NCI-H2171 (cell line): ENCODE data around the gene SLC66A2.
"Not testable (repeated sequence)": the region's sequence is repeated elsewhere in the genome, so short reads cannot be mapped to it uniquely, and the experiment has no call there.

Experiments
- DNase-seq: peaks from one replicate; lab custom pipeline; 2025; lab: John Stamatoyannopoulos, UW

SLC66A2 gene

DNA sequence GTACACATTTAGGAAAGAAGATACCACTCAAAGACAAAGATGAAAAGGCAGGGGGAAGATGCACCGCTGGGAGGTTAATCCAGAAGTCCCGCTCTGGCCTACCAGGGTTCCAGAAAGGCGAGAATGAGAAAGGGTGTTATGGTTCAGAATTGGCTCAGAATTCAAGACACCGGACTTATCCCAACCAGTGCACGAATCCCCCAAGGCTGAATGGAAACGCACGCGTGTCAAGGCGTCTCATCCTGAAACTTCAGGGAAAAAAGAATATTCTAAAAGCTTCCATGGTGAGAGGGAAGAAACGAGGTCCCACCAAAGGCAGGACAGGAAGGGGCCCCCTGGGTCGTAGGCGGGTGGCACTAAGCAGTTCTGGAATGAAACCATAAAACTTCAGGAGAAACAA, 71.9 kb downstream of the SLC66A2 start:
- DNase-seq: no peak

DNA sequence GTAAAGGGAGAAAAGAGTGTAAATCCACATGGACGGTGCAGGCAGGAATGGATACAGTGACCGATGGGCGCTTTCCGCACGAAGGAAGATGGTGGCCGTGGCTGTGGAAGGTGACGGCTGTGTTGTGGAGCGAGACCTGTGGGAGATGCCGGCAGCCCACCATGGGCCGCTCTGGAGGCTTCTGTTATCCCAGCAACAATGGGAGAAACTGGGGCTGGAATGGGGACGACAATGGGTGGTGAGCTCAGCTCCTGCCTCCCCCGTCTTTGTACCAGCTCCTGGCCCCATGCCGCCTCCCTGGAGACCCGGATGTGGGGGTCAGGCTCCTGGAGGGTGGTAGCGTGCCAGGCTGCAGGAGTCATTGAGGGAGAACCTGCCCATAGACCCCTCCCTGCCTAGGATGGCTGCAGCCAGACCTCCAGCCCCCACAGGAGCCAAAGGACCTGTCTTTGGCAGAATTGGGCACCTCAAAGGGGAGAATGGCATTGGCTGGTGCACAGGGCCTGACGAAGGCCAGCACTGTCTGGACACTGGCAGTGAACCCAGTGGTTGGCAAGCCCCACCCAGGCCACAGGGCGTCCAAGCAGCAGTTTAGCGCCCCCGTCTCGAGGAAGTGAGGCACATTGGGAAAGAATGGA, 72.6 kb downstream of the SLC66A2 start:
- DNase-seq: no peak

DNA sequence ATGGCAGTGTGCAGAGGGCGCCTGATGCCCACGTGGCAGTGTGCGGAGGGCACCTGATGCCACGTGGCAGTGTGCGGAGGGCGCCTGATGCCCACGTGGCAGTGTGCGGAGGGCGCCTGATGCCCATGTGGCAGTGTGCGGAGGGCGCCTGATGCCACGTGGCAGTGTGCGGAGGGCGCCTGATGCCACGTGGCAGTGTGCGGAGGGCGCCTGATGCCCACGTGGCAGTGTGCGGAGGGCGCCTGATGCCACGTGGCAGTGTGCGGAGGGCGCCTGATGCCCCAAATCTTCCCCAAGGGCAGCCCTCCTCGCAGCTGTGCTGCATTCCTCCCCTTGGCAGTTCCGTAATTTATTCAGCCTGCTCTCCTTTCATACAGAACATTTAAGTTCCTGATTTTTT, 73.2 kb downstream of the SLC66A2 start:
- not testable (repeated sequence) for DNase-seq

DNA sequence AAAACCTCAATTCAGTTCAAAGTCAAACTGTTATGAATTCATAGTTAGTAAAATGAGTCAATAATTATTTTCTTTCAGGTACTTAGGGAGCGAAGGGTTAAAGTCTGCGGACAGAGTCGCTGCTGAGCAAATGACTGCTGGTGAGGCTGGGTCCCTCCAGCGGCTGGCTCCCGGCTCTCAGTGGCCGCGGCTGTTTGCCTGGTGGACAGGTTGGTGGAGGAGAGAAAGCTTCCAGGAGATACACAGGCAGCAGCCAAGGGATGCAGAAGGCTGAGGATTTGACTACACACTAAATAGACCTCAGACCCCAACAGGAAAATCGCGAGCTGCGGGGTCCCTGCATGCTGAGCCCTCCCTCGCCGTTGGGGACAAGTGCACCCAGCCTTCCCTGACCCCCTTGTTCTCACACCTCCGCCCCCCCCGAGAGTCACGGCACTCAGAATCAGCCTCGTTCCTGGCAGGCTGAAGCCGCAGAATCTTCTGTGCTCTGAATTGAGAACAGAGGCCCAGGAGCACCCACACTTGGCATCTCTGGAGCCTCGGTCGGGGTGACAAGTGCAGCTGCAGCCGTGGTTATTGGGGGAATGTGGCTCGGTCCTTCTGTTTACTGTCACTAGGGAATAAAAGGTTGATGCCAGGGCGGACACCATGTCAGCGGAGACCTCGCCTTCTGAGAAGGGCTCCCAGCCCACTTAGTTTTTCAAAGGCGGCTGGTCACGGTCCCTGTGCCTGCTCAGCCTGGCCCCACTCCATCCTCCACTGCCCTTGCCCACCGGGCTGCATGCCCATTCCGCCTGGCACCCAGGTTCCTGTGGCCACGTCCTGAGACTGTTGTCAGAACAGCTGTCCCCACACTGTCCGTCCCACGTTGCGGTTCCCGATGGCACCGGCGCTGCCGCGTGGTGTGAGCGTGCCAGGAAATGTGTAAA, 74.0 kb downstream of the SLC66A2 start:
- no peak for DNase-seq

DNA sequence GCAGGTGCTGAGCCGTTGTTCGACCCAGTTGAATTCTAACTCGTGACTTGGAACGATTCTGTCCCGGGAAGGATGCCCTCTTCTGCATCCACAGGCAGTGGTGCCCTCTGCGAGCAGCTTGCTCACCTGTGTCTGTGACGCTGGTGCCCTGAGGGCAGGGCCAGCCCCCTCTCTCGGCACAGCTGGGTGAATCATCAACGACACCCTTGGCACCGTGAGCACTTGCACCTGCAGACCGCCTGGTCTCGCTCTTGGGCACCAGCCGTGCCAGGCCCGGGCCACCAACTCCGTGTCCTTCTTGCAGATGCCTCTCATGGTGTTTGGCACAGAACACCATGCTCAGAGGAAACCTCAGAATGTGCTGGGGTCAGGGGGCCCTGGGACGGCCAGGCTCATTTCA, 75.0 kb downstream of the SLC66A2 start:
- no peak for DNase-seq

DNA sequence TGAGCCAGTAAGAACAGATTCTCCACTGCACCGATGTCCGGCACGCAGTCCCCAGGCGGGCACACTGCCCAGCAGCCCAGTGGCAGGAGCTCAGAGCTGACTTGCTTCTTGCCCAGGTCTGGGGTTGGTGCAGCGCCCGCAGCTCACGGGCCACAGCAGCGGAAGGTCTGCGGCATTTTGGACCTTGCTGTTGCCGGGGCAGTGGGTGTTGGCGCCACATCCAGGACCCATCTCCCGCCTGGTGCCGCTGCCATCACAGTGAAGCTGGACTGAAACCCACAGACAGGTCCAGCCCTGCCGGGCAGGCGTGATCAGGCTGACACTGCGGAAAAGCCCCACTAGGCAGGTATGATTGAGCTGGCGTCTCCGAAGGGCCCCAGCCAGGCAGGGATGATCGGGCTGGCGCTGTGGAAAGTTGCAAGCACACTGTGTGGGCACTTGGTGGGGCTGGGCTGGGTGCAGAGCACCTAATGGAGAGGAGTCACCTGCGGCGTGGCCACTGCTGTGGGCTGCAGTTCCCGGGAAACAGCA, 75.5 kb downstream of the SLC66A2 start:
- no peak for DNase-seq

DNA sequence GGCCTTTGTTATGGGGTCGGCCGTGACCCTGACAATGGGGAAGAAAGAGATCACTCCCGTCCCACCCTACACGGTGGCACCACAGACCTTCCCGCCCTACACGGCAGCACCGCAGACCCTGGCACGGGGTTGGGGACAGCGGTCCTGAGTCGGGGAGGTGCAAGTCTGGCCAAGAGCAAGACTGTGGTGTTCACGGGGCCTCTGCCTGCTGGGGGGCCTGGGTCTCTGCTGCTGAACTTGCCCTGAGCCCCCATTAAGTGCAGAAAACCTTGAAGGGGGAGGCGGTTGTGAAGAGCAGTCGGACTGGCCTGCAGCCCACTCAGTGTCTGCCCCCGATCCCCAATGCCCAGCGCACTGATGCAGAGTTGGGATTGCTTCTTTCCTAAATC, 75.9 kb downstream of the SLC66A2 start:
- no peak for DNase-seq

DNA sequence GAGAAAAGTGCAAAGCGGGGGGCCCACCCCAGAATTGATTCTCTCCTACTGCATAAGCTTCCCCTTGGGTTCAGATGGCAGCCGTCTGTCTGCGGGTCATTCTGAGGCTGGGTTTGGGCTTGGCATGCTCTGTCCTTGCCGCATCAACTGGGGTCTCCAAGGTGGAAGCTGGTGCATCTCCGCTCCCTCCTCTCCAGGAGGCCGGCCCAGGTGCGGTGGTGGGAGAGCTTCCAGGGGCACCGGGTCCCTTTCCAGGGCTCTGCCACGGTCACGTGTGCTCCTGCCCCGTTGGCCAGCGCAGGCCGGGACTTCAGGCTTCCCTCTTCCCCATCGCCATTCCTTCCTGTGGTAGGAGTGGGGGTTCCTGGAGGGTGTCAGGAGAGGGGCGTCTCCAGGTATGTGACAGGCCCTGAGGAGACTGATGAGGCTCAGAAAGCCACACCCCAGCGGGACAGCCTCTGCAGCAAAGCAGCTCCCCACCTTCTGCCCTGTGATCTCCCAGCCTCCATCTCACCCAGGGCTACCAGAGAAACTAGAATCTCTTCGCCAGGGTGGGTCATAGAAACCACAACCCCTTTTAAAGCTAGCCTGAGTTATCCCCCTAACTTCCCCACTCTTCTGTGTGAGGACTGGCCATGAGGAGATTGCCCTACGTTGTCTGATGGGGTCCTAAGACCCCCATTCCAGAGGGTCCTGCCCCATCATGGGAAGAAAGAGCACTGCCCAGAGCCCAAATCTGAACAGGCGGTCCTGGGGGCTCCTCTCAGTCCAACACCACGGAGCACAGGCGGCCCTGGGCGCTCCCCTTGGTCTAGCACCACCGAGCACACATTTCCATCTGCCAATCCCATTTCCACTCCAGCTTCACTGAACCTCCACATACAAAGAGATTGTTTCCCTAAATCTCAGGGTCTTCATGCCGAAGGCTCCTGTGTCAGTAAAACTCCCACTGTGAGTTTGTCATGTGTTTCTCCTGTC, 76.6 kb downstream of the SLC66A2 start:
- DNase-seq: no peak

DNA sequence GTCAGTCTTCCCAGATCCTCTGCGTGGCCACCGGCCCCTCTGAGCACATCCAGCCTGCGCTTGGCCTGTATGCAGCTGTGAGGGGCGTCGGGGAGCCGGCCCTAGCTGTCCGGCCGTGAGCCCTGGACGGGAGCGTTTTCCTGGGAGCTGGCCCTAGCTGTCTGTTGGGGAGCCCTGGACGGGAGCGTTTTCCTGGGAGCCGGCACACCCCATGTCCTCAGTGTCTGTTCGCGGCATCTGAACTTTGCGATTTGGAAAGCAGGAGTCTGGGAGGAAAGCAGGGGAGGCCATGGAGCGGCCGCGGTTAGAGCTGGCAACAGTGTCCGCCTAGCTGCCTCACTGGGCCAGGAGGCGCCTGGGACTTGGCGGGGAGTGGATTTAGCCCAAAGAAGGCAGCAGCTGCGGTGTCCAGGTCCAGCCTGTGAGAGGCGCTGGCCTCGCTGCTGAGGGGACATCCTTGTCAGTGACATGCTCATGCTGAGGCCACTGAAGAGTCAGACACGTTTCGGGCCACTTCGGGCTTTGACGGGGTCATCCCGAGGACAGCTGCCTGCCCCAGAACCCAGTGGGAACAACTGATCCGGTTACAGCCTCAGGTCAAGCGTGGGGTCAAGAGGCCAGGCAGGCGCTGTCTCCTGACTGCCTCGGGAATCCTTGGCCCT, 77.9 kb downstream of the SLC66A2 start:
- DNase-seq: no peak

DNA sequence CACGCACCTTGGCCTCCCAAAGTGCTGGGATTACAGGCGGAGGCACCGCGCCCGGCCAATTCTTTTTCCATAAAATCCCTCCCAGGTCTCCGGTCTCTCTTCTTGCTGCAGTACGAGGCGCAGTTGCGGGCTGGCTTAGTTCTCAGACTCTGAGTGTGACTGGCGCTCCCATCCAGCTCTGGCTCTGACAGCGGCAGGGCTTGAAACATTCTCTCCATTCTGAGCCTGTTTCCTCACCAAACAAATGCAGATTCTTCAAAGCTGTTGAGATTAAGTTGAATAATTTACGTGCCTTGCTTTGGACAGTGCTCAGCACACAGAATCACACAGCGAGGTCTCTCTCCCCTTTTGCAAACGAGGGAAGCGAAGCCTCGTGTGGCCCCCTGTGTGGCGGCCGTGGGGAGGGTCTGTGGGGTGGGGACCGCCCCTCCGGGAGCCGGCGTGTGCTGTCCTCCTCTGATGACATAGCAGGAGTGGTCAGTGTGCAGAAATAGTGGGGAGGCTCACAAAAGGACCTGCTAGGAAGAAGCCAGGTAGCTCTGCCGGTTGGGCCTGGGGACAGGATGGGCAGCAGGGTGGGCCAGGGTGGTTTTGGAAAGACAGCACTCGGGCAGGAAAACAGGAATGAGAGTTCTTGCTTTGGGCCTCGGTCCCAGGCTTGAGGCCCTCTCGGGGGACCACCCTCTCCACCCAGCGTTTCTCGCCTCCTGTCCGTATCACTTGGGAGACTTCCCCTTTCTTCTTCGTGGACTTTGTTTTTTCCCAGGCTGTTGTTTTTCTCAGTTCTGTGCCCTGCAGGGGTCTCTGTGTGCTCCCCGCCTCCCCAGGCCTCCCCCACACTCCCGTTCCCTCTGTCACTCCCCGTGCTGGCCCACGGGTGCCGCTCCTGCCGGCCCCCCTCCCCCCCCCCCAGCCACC, 78.7 kb downstream of the SLC66A2 start:
- no peak for DNase-seq

DNA sequence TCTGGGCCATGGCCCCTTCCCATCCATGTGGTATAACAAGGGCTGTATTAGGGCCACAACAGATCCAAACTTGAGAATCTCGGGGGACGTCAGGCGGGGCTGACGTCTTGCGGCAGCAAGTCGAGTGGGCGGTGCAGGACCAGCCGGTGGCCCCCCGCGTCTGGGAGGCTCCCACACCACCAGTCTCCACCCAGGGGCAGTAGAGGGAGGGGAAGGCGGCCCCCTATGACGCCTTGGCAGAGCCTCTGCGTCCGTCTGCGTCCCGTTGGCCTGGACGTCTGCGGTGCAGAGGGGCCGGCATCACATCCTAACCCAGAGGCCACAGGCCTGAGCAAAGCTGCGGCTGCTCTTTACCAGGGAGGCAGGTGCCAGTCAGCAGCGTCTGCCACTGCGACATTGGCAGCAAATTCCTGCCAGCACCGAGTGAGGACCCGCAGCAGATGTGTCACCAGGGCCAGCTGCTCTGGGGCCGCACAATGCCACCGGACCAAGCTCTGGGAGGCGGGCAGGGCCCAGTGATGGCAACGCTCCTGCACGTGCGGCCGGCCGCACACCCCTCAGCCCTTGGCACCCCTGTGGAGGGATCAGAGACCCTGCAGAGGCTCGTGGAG, 79.9 kb downstream of the SLC66A2 start:
- DNase-seq: no peak

DNA sequence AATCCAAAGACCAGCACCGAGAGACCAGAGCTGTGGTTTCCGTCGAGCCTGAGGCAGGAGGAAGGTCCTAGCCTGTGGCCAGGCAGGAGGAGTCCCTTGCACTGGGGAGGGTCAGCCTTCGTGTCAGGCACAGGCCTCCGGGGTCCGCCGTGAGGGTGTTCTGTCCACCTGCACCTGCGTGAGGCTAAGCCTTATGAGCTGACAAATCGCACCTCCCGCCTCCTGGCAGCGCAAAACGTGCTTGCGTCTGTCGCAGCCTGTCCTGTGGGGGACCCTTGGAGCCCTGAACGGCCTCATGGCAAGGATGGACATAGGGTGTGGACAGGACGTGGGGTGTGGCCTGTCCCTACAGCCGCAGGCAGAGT, 80.4 kb downstream of the SLC66A2 start:
- no peak for DNase-seq

DNA sequence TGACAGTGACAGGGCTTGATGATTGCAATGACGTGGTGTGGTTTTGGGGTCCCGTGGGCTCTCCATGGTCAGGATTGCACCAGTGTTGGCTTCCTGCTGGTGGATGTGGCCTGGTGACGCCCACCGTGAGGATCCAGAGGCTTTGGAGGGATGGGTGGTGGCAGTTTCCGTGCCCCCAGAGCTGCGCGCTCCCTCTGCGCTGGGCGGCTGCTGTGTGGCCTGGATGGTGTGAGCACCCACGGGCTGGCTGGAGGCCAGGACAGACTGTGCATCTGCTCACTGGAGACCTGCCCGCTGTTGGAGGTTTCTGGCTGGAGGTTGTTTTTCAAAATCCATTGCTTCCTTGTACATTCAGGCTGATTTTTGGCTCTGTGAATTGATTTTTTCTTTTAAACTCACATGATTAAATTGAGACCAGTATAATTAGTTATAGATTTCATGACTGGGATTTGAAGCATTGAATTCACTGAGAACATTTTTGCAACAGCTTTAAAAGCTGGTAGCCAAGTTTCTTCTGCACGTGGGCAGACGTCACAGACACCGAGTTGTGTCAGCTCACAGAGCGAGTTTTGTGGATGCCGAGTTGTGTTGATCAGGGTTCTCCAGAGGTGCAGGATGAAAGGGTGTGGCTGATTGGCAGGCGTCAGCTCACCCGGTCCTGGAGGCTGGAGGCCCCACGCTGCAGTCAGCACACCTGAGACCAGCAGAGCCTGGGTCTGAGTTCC, 81.0 kb downstream of the SLC66A2 start:
- DNase-seq: no peak

DNA sequence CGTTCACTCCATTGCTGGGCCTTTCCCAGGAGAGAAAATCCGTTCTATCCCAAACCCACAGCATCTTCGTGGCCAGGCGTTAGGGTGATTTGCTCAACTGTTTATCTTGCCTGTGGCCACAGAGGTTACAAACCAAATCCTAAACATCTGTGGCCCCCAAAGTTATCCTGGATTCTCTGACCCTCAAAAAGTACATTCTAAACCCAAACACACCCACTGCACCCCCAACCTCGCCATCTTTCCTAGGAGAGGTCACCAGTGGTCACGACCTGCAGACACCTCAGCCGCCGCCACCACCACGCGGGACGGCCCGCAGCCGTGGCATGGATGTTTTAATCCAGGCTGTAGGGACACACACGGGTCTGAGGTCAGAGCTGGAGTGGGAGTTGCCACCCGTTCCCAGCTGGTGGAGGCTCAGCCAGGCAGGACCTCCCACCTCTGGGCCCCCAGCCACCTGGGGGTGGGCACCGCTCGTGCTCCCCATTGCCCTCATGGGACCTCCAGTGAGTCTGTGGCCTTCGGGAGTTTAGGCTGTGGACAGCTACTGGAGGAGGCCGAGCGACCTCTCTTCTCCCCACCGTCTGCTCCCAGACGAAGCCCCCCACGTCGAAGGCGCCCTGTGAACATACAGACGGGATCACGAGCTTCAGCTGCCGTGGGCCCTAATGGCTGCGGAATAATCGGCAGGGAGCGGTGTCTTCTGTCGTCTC, 81.7 kb downstream of the SLC66A2 start:
- DNase-seq: no peak

DNA sequence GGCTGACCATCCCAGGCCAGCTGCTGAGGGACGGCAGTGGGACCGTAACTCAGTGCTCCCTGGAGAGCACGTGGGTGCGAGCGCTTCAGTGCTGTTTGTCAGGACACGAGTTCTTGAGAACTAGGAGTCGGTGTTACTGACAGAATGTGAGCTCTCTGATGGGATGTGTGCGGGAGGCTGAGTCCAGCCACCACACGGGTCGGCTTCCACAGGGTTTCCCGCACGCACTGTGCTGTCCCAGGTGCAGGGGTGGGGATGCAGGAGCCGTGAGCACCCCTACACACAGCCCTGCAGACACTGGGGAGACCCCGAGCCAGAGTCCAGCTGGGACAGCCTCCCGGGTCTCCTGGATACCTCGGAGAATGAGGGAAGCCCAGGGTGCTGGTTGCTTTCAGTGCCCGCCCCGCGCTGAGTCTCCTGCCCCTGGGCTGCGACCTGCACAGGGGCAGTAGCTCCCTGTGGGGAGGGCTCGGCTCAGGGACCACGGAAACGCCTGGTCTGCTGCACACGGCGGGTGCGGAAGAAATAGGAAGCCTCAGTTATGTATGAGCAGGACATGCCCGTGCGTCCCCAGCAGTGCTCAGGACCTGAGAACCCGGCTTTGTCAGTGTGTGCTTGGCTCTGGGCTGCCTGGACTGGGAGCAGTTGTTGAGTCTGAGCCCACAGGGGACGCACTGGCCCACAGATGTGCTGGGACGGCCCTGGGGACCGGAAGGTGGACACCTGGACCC, 82.5 kb downstream of the SLC66A2 start:
- DNase-seq: no peak

DNA sequence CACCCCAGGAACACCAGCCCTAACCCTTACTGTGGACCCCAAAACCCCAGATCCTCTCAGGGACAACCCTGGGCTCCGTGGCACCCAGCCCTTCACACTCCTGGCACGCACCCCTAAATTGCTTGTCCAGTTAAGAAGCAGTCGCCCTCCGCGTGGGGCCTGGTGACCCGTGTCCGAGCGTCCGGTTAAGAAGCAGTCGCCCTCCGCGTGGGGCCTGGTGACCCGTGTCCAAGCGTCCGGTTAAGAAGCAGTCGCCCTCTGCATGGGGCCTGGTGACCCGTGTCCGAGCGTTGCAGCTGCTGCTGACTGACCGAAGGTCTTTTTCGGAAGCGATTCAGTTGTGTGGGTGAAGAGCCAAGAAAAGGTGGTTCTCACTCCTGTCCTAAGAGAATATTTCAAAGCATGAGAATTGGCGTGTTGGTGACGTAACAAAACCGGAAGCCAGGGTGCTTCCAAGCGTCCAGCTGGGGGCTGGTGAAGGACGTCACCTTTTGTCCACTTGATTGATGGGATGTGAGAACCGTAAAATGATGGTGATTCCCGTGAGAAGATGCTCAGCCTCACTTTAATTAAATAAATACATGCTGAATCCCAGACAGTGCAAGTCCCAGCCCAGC, 83.2 kb downstream of the SLC66A2 start:
- no peak for DNase-seq

DNA sequence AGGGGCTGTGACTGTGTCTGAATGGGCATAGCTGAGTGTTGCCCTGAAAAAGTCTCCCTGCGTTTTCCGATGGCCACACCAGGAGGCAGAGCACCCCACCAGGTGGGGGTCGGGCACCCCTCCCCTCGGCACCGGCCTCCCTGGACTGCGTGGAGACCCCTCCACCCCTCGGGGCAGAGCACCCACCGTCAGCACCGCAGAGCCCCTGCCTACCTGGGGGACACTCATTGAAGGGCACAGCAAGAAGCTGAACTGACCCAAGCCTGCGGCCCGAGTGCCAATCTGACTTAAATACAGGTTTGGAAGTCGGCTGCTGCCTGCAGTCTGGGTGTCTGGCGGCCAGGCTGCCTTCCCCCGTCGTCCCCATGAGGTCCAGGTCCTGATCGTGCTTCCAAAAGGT, 83.8 kb downstream of the SLC66A2 start:
- no peak for DNase-seq
